Activated gamma-delta T cell treated with anti-CD3 and anti-CD28 coated beads, Interleukin-2, amount 50 U/mL, for 16 hours (primary cell): Measurements from ENCODE around the gene WDR55.
"Not testable (repeated sequence)": the region's sequence is repeated elsewhere in the genome, so short reads cannot be mapped to it uniquely, and the experiment has no call there.

Experiments
- DNase-seq: peaks from one replicate; pipeline ENCODE4 v3.0.0-alpha.2; 2020; ENCODE audit warnings: low read depth

WDR55 gene

GRCh38 chr5:140710899-140711552 is 46.3 kb downstream of the WDR55 start:
- peak; percentile 85 for DNase-seq

GRCh38 chr5:140711794-140712193 is 47.1 kb downstream of the WDR55 start:
- no peak for DNase-seq

DNA sequence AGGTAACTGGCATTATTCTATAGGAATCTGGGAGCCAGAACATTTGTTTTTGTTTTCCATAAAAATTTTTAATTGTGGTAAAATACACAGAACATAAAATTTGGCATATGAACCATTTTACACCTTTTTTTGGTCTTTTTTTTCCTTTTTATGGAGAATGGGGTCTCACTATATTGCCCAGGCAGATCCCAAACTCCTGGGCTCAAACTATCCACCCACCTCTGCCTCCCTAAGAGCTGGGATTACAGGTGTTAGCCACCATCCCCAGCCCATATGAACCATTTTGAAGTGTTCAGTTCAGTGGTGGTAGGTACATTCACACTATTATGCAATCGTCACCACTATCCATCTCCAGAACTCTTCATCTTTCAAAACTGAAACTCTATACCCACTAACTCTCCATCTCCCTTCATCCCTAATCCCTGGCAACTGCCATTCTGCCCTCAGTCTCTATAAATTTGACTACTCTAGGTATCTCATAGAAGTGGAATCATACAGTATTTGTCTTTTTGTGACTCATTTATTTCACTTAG is 48.9 kb downstream of the WDR55 start:
- DNase-seq, result no peak

- not testable (repeated sequence) for DNase-seq
These were observed 51.5 kb downstream of the WDR55 start for GRCh38 chr5:140716238-140716637.

- no peak for DNase-seq
These were observed 53.5 kb downstream of the WDR55 start for GRCh38 chr5:140718266-140718592.

DNA sequence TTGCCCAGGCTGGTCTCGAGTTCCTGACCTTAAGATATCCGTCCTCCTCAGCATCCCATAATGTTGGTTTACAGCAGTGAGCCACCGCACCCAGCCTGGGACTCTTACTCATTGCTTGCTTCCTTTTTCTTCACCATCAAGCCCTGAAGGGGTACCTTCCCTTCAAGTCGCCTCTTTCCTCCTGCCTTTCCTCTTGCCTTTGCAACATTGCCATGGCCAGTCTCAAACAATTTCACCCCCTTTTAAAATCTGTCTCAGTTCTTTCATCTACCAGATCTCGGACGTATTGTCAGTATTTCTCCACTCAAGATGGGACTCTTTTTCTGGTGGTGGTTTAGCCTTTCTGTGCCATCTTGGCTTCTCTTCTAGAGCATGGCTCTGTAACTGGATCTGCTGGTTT is 56.0 kb downstream of the WDR55 start:
- not testable (repeated sequence) for DNase-seq

DNA sequence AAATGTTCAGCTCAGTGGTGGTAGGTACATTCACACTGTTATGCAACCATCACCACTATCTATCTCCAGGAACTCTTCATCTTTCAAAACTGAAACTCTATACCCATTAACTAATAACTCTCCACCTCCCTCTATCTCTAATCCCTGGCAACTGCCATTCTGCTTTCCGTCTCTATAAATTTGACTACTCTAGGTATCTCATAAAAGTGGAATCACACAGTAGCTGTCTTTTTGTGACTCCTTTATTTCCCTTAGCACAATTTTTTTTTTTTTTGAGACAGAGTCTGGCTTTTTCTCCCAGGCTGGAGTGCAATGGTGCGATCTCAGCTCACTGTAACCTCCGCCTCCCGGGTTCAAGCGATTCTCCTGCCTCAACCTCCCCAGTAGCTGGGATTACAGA is 56.7 kb downstream of the WDR55 start:
- not testable (repeated sequence) for DNase-seq
